HL-60/S4 treated with retinoic acid at 250 ng/mL for 4 days and 3 days (cell line): ENCODE measurements around the gene DUSP28.
"Not testable (repeated sequence)": the region's sequence is repeated elsewhere in the genome, so short reads cannot be mapped to it uniquely, and the experiment has no call there.

Source experiments
- in situ Hi-C: fragments of 300-500 bp; cut with MboI; formaldehyde crosslinking; loops from 2 replicates; pipeline ENCODE4 v1.7.0; 2022; ENCODE audit warnings: low sequenced_read_pairs

The DUSP28 gene, protein sequence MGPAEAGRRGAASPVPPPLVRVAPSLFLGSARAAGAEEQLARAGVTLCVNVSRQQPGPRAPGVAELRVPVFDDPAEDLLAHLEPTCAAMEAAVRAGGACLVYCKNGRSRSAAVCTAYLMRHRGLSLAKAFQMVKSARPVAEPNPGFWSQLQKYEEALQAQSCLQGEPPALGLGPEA

DNA sequence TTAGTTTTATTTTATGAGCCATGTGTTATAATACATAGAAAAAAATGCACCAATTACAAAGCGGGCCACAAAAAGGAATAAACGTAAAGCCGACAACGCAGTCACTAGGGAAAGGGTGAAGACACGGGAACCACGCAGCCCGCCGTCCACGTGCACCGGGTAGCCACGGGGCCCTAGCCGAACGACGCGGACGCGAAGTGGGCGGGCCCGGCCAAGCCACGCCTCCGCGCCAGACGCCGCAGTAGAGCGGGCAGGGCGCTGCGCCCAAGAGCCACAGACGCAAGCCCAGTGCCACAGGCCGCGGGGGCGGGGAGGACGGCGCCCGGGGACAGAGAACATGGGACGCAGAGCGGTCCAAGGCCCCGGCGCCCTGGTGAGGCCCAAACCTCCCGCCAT is at the start of gene DUSP28:
Gene DUSP28 (plus strand): TSS at position 274 of the 396 bp plus-strand sequence. CDS start 328 bp downstream, outside the sequence.
- in situ Hi-C loops, result no loop called here

DNA sequence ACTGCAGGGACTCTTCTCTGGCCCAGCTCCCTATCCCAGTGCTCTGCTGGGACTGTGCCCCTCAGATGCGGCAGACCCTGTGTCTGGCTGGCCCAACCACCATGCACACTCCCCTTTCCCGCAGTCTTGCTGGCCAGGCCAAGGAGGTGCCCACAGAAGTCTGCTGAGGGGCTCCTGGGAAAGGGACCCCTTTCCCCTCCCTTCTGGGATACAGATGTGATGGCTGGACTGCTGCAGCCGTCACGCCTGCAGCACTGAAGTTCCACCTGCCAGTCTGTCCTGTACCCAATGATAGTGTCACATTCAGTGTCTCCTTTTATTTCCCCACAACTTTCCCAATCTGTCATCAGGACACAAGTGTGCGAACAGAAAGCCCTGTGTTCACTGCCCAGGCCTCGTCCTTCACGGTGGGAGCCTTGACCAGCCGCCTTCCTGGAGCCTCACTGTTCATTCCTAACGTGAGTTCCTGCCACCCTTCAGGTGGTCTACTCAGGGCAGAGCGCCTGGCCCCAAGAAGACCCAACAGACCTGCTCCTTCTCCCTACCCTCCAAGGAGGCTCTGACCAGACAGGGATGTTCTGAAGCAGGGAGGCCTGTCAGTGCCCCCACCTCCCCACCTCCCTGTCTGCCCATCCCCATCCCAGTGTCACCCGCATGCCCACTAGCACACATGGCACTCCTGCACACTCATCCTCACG is 49.5 kb upstream of the DUSP28 start:
- in situ Hi-C loops, result no loop called here

DNA sequence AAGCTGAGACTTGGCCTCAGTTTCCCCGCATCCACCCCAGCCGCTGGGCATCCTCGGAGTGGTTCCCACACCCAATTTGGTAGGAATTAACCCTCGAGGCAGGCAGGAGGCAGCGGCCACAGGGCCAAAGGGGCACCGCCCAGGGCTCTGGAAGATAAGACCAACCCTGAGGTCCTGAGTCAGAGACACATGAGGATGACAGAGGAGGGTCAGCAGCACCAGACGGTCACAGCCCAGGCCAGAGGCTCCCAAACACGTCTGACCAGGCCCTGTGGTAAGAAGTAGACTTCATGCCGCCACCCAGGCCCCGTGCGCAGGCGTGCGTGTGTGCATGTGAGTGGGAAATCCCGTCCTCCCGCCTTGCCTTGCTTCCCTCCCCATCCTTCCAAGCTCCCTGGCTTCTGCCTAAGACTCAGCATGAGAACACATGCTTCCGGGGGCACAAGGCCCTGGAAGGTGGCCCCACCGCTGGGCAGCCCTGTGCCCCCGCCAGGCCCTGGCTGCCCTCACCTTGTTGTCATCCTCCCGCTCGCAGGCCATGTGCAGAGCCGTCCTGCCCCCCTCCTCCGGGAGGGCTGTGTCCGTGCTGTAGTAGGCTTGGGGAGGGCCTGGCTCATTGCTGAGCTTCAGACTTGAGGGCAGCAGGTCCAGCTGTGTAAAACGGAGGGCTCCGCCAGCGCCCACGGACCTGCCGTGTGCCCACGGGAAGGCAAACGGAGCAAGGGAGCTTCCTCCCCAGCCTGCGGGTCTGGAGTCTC is 48.6 kb upstream of the DUSP28 start:
- in situ Hi-C loops, result no loop called here

DNA sequence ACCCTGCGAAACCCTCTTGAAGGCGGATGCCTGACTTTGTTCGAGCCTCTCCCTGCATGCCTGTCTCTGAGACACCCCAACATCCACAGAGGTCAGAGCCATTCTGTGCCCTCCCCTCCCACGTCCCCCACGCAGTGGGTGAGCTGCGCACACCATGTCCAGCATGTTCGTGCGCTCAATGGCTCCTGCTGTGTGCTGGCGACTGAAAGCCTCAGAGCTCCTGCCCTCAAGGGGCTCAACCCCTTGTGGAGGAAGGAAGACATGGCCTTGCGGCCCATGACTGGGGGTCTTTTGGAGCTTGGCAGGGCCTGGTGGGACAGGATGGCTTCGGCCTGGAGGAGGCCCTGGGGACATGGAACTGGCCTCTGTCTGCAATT is 48.1 kb upstream of the DUSP28 start:
- in situ Hi-C loops, result no loop called here

DNA sequence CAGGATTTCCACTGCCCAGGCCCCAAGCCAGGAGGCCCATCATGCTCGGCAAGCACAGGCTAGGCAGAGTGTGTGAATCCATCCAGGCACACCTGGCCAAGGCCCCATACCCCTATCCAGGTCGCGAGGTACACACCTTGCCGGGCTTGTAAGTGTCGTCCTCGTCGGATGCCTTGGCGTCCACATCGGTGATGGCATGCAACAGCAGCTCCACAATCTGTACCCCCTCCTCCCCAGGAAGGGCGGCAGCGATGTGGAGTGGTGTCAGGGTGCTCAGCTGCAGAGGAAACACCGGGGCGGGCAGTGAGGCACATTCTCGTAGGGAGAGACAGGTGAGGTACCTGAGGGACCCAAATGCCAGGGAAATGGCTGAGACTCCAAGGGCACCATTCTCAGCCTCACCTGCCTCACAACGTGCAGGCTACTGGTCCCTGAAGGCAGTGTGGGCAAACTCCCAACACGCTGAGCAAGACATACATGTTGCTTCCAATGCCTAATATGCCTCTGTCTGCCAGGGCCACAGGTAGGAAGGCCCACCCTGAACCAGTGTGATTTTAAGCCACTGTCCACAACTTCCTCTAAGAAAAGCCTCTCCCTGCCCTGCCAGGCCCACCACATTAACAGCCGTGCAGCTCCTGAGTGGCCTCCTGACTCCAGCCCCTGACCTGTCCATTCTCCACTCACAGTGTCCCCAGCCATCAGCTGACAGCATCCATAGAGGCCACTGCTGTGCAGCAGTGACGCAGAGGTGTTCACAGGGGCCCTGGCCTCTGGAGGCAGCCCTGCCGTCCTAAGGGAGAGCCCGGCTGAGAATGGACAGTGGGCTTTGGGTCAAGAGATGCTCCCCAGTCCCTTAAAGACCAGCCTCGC is 47.3 kb upstream of the DUSP28 start:
- in situ Hi-C loops, result no loop called here

DNA sequence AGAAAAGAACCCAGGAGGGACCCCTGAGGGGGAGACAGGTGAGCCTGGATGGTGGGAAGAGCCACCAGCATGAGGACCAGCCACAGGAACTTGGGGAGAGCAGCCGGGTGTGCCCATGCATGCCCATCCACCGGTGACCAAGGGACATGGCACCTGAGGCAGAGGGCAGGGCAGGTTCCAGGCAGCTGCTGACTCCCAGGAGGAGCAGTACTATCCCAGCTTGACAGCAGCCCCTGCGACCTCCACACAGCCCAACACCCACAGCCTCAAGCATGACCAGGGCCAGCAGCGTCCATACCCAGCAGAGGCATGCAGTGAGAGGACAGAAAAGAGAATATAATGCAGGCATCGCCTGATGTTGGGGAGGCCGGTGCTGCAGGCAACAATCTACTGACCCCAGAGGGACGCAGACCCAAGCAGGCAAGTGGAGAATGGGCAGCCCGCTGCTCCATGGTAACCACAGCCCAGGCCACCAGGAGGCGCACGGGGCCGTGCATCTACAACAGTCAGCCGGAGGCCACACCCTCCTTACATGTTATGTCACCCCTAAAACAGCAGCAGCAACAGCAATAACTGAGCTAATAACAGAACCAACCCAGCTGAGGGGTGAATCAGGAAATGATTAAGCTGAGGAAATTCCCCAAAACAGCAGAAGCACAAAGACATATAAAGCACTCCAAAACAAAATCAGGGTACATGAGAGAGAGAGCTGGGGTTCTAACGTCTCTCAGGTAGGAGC is 46.4 kb upstream of the DUSP28 start:
- in situ Hi-C loops, result no loop called here

DNA sequence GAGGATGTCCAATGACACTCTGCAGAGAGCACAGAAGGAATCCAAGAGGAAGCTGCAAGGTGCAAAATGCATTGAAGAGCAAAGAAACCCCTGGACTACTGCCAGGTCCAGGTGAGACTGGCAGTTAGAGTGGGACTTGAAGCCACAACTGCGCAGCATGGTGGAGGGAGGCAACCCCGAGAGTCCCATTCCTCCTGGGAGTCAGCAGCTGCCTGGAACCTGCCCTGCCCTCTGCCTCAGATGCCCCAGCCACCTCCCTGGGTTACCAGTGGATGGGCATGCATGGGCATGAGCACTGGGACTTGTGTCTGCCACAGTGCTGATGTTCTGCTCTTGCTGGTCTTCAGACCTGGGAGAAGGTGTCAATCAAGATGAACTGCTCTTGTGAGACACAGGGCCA is 45.5 kb upstream of the DUSP28 start:
- in situ Hi-C loops, result no loop called here

DNA sequence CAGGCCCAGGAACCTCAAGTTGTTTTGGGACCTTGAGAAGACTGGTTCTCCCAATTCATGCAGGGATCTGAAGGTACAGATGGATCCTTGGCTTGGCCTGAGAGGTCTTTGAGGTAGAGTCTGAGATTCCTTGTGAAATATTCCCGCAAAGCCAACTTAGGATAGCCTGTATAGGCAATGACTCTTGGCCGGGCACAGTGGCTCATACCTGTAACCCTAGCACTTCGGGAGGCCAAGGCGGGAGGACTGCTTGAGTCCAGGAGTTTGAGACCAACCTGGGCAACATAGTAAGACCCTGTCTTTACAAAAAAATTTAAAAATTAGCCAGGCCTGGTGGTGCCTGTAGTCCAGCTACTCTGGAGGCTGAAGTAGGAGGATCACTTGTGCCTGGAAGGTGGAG is 42.8 kb upstream of the DUSP28 start:
- in situ Hi-C loops, result no loop called here

DNA sequence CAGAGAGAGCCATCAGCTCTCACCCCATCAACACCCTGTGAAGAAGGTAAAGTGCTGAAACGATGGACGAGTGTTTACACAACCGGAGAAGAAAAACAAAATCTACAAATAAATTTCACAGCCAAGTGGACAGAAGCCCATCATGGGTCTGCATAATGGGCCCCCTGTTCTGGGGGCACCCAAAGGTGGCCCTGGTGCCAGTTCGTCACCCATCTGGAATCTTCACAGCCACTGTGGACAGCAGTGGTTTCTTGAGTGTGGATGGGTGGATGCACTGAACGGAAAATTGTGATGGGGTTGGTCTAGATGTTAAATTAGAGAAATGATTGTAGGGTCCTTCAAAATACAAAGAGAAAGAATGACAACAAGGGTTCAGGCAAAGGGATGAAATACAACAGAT is 41.2 kb upstream of the DUSP28 start:
- in situ Hi-C loops, result no loop called here

DNA sequence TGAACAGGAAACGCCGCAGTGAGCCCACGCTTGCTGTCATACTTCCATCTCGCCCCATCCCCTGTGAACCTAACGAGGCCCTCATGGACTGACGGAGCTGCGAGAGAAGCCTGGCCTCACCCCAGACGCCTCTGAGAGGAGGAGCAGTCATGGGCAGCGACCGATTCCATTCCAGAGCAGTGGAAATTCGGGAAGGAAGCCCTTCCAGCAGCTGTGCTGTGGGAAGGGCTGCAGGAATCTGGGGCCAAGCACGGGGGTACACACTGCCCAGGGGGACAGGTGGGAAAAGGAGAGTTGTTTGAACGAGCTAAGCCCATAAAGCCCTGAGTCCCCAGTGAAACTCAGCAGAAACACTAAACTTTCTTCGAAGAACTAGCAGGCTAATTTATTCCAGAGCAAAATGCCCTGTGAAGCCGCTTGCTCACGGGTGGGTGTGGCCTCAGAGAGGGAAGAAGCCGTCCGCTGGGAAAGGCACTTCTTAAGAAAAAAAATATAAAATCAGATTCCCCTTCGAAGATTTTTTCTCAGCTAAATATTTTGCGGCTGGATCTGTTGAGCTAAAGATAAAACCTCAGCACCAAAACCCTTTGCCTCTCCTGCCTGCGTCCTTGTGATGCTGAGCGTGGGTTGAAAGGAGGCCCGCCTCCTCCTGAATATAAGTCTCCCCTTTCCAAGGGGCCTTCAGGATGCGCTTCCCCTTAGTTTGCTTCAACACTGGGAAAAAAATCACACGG is 40.6 kb upstream of the DUSP28 start:
- in situ Hi-C loops, result no loop called here

DNA sequence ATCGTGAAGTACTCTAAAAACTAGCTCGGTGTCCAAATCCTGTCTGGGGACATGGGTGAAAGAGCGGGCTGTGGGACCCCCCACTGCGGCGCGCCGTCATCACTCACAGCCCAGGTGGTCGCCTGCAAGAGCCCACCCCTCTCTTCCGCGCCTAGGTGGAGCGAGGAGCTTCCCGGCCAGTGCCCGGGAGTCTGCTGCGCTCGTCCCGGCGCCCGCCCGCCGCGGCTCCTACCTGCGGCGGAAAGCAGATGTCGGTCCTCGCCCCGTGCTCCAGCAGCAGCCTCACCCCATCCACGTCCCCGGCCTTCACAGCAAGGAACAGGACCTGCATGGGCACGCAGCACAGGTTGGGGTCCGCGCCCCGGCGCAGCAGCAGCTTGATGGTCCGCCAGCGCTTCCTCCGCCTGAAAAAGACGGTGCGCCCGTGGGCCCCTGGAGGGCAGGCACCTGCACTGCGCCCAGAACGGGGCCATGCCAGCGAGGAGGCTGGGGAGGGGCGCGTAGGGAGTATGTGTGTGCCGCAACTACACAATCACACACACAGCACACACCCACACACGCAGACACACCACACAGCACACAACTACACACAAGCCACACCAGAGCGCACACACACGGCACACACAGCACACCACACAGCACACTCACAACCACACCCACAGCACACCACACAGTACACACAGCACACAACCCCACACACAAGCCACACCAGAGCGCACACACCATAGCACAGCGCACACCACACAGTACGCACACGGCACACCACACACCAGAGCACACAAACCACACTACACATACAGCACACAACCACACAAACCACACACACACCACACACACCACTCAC is 39.8 kb upstream of the DUSP28 start:
- in situ Hi-C loops, result no loop called here

DNA sequence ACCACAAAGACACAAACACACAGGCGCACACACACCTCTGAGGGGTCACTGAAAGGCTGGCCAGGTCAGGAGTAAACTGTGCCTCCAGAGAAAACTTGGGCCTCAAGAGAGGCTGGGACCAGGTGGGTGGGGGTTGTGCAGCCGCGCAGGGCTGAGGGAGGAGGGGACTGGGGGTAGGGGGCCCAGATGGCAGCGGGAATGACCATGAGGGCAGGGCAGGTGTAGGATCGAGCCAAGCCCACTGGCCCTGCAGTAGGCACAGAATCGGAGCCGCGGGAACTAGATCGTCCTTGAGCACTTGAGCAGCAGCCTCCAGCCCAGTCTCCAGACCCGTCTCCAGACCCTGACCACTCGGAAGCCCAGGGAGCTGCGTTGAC is 39.2 kb upstream of the DUSP28 start:
- in situ Hi-C loops, result no loop called here

DNA sequence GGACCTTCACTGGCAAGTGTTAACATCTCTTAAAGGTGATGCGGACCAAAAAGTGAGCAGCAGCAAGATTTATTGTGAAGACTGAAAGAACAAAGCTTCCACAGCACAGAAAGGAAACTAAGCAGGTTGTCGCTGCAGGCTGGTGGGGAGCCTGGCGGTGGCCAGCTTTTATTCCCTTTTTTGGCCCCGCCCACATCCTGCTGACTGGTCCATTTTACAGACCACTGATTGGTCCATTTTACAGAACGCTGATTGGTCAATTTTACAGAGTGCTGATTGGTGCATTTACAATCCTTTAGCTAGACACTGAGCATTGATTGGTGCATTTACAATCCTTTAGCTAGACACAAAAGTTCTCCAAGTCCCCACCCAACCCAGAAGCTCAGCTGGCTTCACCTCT is 38.3 kb upstream of the DUSP28 start:
- in situ Hi-C loops, result not testable (repeated sequence)

DNA sequence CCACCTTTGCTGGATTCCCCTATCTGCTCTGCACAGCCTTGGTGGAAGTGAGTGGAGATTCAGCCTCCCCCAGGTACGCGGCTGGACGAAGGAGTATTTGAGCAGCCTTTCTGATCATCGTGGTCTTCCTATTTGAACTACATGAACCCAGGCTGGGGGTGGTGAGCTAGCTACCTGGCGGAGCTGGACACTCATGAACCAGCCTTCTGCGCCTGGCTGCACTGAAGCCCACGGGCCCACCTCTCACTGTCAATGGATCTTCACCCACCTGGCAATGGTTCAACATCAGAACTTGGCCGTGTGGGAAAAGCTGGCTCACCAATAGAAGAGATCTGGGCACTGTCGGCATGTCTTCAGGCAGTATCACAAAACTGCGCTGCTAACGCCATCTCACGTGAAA is 37.8 kb upstream of the DUSP28 start:
- in situ Hi-C loops, result no loop called here

DNA sequence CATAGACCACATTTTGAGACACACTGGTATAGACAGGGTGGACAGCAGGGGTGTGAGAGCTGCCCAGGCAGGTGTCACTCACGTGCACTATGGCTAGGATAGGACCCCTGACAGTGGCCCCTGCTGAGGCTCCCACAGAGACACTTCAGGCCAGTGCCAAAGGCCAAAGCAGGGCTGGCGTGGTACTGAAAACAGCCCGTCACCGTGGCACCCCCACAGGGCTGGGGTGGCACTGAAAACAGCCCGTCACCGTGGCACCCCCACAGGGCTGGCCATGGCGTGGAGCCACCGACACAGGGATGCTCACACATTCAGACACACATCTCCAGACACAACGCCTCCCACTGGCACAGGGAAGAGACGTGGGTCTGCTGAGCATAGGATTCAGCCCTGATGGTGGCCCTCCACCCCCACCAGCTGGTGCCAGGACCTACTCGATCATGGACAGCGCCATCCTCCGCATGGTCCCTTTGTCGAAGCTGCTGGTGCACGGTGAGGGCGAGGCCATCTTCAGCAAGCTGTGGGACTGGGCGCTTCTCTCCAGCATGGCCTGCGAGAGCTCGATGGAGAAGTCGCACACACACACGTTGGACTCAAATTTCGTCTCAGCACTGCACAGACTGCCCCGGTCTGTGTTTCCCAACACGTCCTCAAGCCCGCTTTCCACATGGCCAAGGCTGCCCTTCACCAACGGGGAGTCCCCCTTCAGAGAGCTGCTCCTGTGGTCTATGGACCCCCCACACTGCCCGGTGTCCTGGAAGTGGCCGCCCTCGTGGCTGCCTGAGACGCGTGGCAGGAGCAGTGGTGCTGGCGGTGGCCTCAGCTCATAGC is 36.5 kb upstream of the DUSP28 start:
- in situ Hi-C loops, result no loop called here

DNA sequence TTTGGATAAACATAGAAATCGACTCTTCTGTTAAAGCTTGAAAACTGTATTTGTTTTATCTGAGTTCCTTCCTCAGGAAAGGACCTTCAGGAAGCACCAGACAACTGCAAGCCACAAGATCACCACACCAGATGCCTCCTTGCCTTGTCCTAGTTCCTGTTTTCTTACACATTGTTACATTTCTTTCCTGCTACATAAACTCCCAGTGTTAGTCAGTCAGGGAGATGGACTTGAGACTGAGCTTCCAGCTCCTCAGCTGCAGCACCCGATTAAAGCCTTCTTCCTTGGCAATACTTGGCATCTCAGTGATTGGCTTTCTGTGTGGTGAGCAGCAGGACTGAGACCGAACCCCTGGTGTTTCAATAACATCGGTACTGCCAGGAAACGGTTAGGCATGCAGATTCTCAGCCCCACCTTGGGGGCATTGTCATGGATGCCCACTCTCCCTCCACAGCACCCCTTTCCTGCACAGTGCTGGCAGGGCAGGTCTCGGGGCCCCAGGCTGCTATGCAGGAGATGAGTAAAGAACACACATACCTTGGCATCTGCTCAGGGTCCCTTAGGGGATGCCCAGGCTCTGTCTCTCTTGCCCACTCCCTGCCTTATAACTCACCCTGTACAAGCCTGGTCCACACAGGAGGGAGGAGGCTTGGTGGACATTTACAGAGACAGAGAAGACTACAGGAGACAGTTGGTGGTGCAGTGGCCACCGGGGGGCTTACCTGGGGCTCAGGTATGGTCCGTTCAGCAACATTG is 35.0 kb upstream of the DUSP28 start:
- in situ Hi-C loops, result no loop called here

DNA sequence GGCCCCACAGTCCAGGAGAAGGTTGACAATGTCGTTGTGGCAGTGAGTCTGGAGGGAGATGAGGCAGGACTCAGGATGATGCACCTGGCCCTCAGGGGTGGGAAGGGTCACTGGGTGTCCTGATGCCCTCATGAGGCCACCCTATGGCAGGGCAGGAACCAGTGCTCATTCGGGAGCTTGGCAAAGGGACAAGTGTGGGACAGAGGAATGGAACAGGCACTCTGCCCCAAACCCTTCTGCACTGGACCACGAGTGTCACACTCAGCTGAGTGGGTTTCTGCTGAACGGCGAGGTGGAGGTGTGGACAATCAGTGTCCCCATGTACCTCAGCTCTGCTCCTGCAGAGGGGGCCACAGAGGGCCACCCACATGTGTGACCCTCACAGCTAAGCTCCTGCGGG is 34.4 kb upstream of the DUSP28 start:
- in situ Hi-C loops, result no loop called here

DNA sequence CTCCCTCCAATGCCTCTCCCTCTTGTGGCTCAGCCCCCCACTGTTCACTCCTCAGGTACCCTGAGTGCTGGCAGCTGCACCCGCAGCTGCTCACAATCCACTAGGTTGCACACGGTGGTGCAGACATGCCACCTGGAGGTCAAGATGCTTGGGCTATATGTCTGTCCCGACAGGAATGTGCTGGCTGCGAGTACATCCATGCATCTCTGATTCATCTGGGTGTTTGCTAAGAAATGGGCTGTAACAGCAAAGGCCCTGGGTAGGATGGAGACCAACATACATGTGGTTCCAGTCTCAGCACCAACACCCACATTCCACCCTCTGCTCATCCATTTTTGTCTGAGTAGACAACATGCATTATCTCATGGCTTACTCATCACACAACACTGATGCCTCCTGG is 33.6 kb upstream of the DUSP28 start:
- in situ Hi-C loops, result no loop called here
